Liver (tissue), 9 donors: ENCODE results near the gene SGF29. TPM values are rescaled to one million over a fixed set of nuclear protein-coding genes. Genes with fewer than 3 reads are reported as not detected.

Experiments used
- DNase-seq: peaks from one replicate; pipeline ENCODE4 v3.0.0-alpha.2; 2017; ENCODE audit warnings: low spot score
- H3K27ac ChIP-seq, 2 donors: one replicate each; pipeline ENCODE4 v1.7.0; 2013; ENCODE audit warnings: inconsistent platforms in 2 of 2, low read length in 2 of 2, control low read depth in 1 of 2, low read depth in 1 of 2, mild to moderate bottlenecking in 1 of 2
- H3K27me3 ChIP-seq, 4 donors: one replicate each; pipeline versions ENCODE4 v1.6.1 to v1.7.0; 2013; ENCODE audit warnings: low read length in 3 of 4, inconsistent platforms in 1 of 4, mild to moderate bottlenecking in 1 of 4, moderate library complexity in 1 of 4; ENCODE audit not compliant: control insufficient read depth in 4 of 4, insufficient read depth in 4 of 4
- H3K36me3 ChIP-seq, 4 donors: one replicate each; pipeline versions ENCODE4 v1.6.1 to v1.7.0; 2013; ENCODE audit warnings: low read length in 3 of 4, mild to moderate bottlenecking in 3 of 4, low read depth in 1 of 4, moderate library complexity in 1 of 4; ENCODE audit not compliant: control insufficient read depth in 4 of 4, insufficient read depth in 3 of 4
- H3K4me1 ChIP-seq, 4 donors: one replicate each; pipeline versions ENCODE4 v1.6.1 to v1.7.0; 2013; ENCODE audit warnings: low read length in 3 of 4, mild to moderate bottlenecking in 3 of 4, moderate library complexity in 1 of 4; ENCODE audit not compliant: control insufficient read depth in 4 of 4, insufficient read depth in 4 of 4
- H3K4me3 ChIP-seq, 3 donors: one replicate each; pipeline versions ENCODE4 v1.6.1 to v1.7.0; 2013; ENCODE audit warnings: low read length in 3 of 3, control low read depth in 1 of 3, low read depth in 1 of 3, mild to moderate bottlenecking in 1 of 3
- H3K9ac ChIP-seq, 2 donors: one replicate each; pipeline ENCODE4 v1.7.0; 2013; ENCODE audit warnings: low read length in 2 of 2, mild to moderate bottlenecking in 2 of 2, moderate library complexity in 2 of 2, control low read depth in 1 of 2, low read depth in 1 of 2
- H3K9me3 ChIP-seq, 4 donors: one replicate each; pipeline versions ENCODE4 v1.6.1 to v1.7.0; 2013; ENCODE audit warnings: low read length in 3 of 4; ENCODE audit not compliant: control insufficient read depth in 4 of 4
- EGR1 ChIP-seq, 2 donors: IDR thresholded peaks; 2 replicates each; pipeline ENCODE4 v1.6.1; 2016 to 2018; ENCODE audit warnings: antibody characterized with exemption in 2 of 2, low read depth in 2 of 2
- FOXA1 ChIP-seq: IDR thresholded peaks from 2 replicates; pipeline ENCODE4 v1.6.1; 2016; ENCODE audit warnings: antibody characterized with exemption
- FOXA2 ChIP-seq: IDR thresholded peaks from 2 replicates; pipeline ENCODE4 v1.6.1; 2016; ENCODE audit warnings: antibody characterized with exemption
- HNF4A ChIP-seq, 2 donors: conservative IDR thresholded peaks; 2 replicates each; pipeline ENCODE4 v1.6.1; 2016; ENCODE audit warnings: antibody characterized with exemption in 2 of 2, mild to moderate bottlenecking in 2 of 2
- JUND ChIP-seq, 2 donors: IDR thresholded peaks; 2 replicates each; pipeline ENCODE4 v1.6.1; 2016; ENCODE audit warnings: antibody characterized with exemption in 2 of 2
- NR2F2 ChIP-seq: IDR thresholded peaks from 2 replicates; pipeline ENCODE4 v1.6.1; 2016; ENCODE audit warnings: antibody characterized with exemption
- SP1 ChIP-seq: IDR thresholded peaks from 2 replicates; pipeline ENCODE4 v1.6.1; 2018; ENCODE audit warnings: antibody characterized with exemption, mild to moderate bottlenecking
- TAF1 ChIP-seq: conservative IDR thresholded peaks from 2 replicates; pipeline ENCODE4 v1.6.1; 2016; ENCODE audit warnings: antibody characterized with exemption, mild to moderate bottlenecking
- YY1 ChIP-seq: IDR thresholded peaks from 2 replicates; pipeline ENCODE4 v1.6.1; 2016; ENCODE audit warnings: antibody characterized with exemption, mild to moderate bottlenecking
- WGBS: extraction: QIAGEN DNeasy Blood & Tissue Kit; methylation state at CpG from one replicate; pipeline ENCODE4 v1.1.7; 2013; 5-methylcytosine and 5-hydroxymethylcytosine counted together
- polyA plus RNA-seq, 2 donors: library from polyadenylated mRNA; stranded (reverse) in 1 of 2; unstranded in 1 of 2; fragments of 200-250 nt in 1 of 2; fragments of >200 nt in 1 of 2; fragmentation: Nextera tagmentation in 1 of 2; extraction: Ambion mirVana in 1 of 2; gene quantifications; one replicate each; pipeline versions ENCODE4 v1.2.1 to v1.2.3, GENCODE V29; 2013 to 2015
- total RNA-seq, 2 donors: library from RNA; depleted of rRNA; stranded (reverse); fragments of >200 nt; gene quantifications; one replicate each; pipeline ENCODE4 v1.2.3, GENCODE V29; 2014
- TF ChIP-seq, protein P1 (sequence below): IDR thresholded peaks from 2 replicates; pipeline ENCODE4 v1.6.1; 2016; ENCODE audit warnings: antibody characterized with exemption
- TF ChIP-seq, protein P2 (sequence below): fragments of 150-350 bp; IDR thresholded peaks from 2 replicates; pipeline ENCODE4 v1.5.1; 2017; ENCODE audit warnings: improper control_type of control experiment, low read depth, low read length; ENCODE audit not compliant: missing input control
- TF ChIP-seq, protein P3 (sequence below): IDR thresholded peaks from 2 replicates; pipeline ENCODE4 v1.6.1; 2016; ENCODE audit warnings: antibody characterized with exemption
- TF ChIP-seq, protein P4 (sequence below): IDR thresholded peaks from 2 replicates; pipeline ENCODE4 v1.6.1; 2016; ENCODE audit warnings: antibody characterized with exemption, mild to moderate bottlenecking
- donor health status: healthy.
- donor health status: healthy.
- donor health status: healthy.
- donor health status: healthy.
- donor health status: healthy.

SGF29 gene
- total and polyA plus RNA-seq, 4 donors, result 6.5 to 18.1 (median 10.5) TPM

DNA sequence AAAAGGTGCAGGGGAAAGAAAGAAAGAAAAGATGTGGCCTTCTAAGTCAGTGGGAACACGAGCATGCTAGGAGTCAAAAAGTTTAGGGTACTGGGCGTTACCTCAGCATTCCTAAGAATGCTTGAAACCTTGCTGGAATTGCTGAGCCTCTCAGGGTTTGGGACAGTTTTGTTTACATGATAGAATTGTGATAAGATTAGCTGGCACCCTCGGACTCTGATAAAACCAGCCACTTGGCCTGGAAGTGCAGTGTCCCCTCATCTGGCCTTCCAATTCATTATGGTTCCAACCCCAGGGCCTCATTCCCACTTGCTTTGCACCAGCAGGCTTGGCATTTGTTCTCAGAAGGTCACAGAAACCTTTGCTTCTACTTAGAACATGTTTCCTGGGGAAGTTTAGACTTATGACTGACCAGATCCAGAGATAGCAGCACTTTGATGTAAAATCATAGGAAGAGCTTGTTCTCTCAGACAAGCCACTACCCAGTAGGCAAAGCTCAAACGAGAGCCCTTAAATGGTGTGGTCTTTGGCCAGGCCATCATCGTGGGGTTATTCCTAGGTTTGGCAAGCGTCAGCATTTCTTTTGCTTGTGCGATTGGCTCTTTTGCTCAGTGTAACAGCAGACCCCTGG is 8.0 kb downstream of the SGF29 start:
- Histone ChIP-seq H3K4me1 (peaks cover 0 to 3% (median 2%) of the 10 kb centered on the region in 4 donors), H3K27me3 (no peaks in the 10 kb centered on the region), H3K4me3 (no peak overlapping the region), H3K9me3 (no peaks in the 10 kb centered on the region), H3K36me3 (peaks cover 0 to 8% (median 4%) of the 10 kb centered on the region in 4 donors), H3K27ac (no peak overlapping the region), H3K9ac (no peak overlapping the region)
- no peak for DNase-seq
- 67% methylated on average over 7 of the region's 7 CpGs for WGBS
- TF ChIP-seq YY1 (no peak), FOXA1 (no peak), TAF1 (no peak), NR2F2 (no peak), SP1 (no peak), JUND (IDR thresholded peaks at IDR 0.05) (no peak)
- TF ChIP-seq, protein P1, sequence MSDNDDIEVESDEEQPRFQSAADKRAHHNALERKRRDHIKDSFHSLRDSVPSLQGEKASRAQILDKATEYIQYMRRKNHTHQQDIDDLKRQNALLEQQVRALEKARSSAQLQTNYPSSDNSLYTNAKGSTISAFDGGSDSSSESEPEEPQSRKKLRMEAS, result no peak
- TF ChIP-seq, protein P2, sequence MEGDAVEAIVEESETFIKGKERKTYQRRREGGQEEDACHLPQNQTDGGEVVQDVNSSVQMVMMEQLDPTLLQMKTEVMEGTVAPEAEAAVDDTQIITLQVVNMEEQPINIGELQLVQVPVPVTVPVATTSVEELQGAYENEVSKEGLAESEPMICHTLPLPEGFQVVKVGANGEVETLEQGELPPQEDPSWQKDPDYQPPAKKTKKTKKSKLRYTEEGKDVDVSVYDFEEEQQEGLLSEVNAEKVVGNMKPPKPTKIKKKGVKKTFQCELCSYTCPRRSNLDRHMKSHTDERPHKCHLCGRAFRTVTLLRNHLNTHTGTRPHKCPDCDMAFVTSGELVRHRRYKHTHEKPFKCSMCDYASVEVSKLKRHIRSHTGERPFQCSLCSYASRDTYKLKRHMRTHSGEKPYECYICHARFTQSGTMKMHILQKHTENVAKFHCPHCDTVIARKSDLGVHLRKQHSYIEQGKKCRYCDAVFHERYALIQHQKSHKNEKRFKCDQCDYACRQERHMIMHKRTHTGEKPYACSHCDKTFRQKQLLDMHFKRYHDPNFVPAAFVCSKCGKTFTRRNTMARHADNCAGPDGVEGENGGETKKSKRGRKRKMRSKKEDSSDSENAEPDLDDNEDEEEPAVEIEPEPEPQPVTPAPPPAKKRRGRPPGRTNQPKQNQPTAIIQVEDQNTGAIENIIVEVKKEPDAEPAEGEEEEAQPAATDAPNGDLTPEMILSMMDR, result no peak

DNA sequence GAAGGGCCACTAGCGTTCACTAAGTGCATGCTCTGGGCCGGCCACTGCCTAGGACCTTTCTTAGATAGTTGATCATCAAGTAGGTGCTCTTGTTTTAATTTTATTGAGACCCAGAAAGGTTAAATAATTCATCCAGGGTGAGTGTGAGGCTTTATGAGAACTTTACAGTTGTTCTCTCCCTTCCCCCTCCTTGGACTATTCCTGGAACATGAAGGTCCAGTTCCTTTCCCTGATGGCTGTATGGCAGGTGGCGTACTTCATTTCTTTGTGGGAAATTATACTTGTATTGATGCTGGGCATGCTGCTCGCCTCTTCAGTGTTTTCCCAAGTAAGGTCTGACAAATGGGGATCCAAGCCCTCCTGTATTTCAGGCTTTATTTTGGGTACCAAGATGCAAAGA is 8.5 kb downstream of the SGF29 start:
- H3K27me3 ChIP-seq, result no peaks in the 10 kb centered on the region
- no peaks in the 10 kb centered on the region for H3K9me3 ChIP-seq
- TF ChIP-seq, protein P2, result no peak
- TF ChIP-seq FOXA1 (no peak), HNF4A (conservative IDR thresholded peaks at IDR 0.05) (no peak), NR2F2 (no peak), YY1 (no peak), SP1 (no peak), EGR1 (IDR thresholded peaks at IDR 0.05; ENCODE audit: low read depth in 2 of 2) (no peak), FOXA2 (no peak)
- TF ChIP-seq, protein P1, result no peak
- TF ChIP-seq, protein P3, sequence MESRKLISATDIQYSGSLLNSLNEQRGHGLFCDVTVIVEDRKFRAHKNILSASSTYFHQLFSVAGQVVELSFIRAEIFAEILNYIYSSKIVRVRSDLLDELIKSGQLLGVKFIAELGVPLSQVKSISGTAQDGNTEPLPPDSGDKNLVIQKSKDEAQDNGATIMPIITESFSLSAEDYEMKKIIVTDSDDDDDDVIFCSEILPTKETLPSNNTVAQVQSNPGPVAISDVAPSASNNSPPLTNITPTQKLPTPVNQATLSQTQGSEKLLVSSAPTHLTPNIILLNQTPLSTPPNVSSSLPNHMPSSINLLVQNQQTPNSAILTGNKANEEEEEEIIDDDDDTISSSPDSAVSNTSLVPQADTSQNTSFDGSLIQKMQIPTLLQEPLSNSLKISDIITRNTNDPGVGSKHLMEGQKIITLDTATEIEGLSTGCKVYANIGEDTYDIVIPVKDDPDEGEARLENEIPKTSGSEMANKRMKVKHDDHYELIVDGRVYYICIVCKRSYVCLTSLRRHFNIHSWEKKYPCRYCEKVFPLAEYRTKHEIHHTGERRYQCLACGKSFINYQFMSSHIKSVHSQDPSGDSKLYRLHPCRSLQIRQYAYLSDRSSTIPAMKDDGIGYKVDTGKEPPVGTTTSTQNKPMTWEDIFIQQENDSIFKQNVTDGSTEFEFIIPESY, result no peak
- TF ChIP-seq, protein P4, sequence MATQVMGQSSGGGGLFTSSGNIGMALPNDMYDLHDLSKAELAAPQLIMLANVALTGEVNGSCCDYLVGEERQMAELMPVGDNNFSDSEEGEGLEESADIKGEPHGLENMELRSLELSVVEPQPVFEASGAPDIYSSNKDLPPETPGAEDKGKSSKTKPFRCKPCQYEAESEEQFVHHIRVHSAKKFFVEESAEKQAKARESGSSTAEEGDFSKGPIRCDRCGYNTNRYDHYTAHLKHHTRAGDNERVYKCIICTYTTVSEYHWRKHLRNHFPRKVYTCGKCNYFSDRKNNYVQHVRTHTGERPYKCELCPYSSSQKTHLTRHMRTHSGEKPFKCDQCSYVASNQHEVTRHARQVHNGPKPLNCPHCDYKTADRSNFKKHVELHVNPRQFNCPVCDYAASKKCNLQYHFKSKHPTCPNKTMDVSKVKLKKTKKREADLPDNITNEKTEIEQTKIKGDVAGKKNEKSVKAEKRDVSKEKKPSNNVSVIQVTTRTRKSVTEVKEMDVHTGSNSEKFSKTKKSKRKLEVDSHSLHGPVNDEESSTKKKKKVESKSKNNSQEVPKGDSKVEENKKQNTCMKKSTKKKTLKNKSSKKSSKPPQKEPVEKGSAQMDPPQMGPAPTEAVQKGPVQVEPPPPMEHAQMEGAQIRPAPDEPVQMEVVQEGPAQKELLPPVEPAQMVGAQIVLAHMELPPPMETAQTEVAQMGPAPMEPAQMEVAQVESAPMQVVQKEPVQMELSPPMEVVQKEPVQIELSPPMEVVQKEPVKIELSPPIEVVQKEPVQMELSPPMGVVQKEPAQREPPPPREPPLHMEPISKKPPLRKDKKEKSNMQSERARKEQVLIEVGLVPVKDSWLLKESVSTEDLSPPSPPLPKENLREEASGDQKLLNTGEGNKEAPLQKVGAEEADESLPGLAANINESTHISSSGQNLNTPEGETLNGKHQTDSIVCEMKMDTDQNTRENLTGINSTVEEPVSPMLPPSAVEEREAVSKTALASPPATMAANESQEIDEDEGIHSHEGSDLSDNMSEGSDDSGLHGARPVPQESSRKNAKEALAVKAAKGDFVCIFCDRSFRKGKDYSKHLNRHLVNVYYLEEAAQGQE, result no peak
- peaks cover 0 to 6% (median 4%) of the 10 kb centered on the region in 4 donors for H3K36me3 ChIP-seq
- H3K4me3 ChIP-seq, result no peak overlapping the region
- no peak overlapping the region for H3K9ac ChIP-seq
- H3K4me1 ChIP-seq, result peaks cover 0 to 3% (median 2%) of the 10 kb centered on the region in 4 donors
- no peak for DNase-seq
- 96% methylated on average over 4 of the region's 4 CpGs for WGBS
- no peak overlapping the region for H3K27ac ChIP-seq
